ENCODE results near the gene R3HCC1L.

DNA sequence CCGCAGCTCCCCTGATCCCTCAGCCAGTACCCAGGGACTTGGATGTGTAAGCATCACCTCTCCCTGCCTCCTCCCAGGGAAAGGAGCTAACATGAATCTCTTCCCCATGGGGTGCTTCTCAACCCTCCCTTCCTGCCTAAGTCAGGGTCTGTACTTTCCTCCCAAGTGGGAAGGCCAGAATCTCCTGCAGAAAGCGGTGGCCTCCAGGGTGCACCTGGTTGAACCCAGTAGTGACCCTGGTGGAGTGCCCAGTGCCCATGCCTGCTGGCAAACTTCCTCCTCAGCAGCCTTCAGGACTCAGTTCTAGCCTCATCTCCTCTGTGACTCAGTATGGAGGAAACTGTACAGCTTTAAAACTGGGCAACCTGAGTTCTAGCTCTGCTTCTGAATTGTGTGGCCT lies 136.3 kb downstream of the R3HCC1L start:
- TF ChIP-seq, protein P1, sequence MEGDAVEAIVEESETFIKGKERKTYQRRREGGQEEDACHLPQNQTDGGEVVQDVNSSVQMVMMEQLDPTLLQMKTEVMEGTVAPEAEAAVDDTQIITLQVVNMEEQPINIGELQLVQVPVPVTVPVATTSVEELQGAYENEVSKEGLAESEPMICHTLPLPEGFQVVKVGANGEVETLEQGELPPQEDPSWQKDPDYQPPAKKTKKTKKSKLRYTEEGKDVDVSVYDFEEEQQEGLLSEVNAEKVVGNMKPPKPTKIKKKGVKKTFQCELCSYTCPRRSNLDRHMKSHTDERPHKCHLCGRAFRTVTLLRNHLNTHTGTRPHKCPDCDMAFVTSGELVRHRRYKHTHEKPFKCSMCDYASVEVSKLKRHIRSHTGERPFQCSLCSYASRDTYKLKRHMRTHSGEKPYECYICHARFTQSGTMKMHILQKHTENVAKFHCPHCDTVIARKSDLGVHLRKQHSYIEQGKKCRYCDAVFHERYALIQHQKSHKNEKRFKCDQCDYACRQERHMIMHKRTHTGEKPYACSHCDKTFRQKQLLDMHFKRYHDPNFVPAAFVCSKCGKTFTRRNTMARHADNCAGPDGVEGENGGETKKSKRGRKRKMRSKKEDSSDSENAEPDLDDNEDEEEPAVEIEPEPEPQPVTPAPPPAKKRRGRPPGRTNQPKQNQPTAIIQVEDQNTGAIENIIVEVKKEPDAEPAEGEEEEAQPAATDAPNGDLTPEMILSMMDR (conservative IDR thresholded peaks at IDR 0.05; ENCODE audit: low read depth, low read length): no peak
- TF ChIP-seq SMC3 (IDR thresholded peaks at IDR 0.05; ENCODE audit: low read depth, low read length) (no peak), MAFK (IDR thresholded peaks at IDR 0.05; ENCODE audit: low read depth, low read length) (no peak), POLR2A (IDR thresholded peaks at IDR 0.05; ENCODE audit: low read depth, low read length) (no peak)
